Measurements from ENCODE around the gene SPATA31A6.
"Not testable (repeated sequence)": the region's sequence is repeated elsewhere in the genome, so short reads cannot be mapped to it uniquely, and the experiment has no call there.

- not testable (repeated sequence) for TF ChIP-seq POLR2A, CTCF (IDR thresholded peaks at IDR 0.05)
Measured at GRCh38 chr9:42183359-42183758, at the start of gene SPATA31A6.
